H9 (cell line): ENCODE data around the gene ATXN3. TPM values are rescaled to one million over a fixed set of nuclear protein-coding genes. Genes with fewer than 3 reads are reported as not detected.

Experiments used
- DNase-seq: peaks from one replicate; pipeline ENCODE4 v3.0.0-alpha.2; 2017
- H2AFZ ChIP-seq: one replicate; pipeline ENCODE4 v1.6.1; 2013; ENCODE audit warnings: mild to moderate bottlenecking, low read length, control low read depth, moderate library complexity
- H2AK5ac ChIP-seq: 2 replicates; pipeline ENCODE4 v1.6.1; 2013; ENCODE audit warnings: low read length, control low read depth, mixed read lengths; ENCODE audit not compliant: insufficient read length
- H2BK120ac ChIP-seq: one replicate; pipeline ENCODE4 v1.6.1; 2013; ENCODE audit warnings: low read depth, mild to moderate bottlenecking, low read length, control low read depth, inconsistent platforms; ENCODE audit not compliant: poor library complexity, severe bottlenecking
- H2BK12ac ChIP-seq: 2 replicates; pipeline ENCODE4 v1.6.1; 2013; ENCODE audit warnings: low read length, control low read depth, mixed read lengths, low read depth; ENCODE audit not compliant: insufficient read length
- H2BK15ac ChIP-seq: 2 replicates; pipeline ENCODE4 v1.6.1; 2013; ENCODE audit warnings: low read depth, low read length, control low read depth
- H2BK20ac ChIP-seq: one replicate; pipeline ENCODE4 v1.6.1; 2013; ENCODE audit warnings: low read depth, mild to moderate bottlenecking, low read length, control low read depth, inconsistent platforms; ENCODE audit not compliant: poor library complexity, severe bottlenecking
- H2BK5ac ChIP-seq: 2 replicates; pipeline ENCODE4 v1.6.1; 2013; ENCODE audit warnings: low read length, control low read depth, mixed read lengths; ENCODE audit not compliant: insufficient read length
- H3K14ac ChIP-seq: 2 replicates; pipeline ENCODE4 v1.6.1; 2013; ENCODE audit warnings: low read length, control low read depth; ENCODE audit not compliant: insufficient read depth
- H3K18ac ChIP-seq: 2 replicates; pipeline ENCODE4 v1.6.1; 2013; ENCODE audit warnings: low read depth, mild to moderate bottlenecking, mixed read lengths, low read length, control low read depth; ENCODE audit not compliant: insufficient read length
- H3K23ac ChIP-seq: 2 replicates; pipeline ENCODE4 v1.6.1; 2013; ENCODE audit warnings: low read length, control low read depth, mixed read lengths, low read depth; ENCODE audit not compliant: insufficient read length
- H3K23me2 ChIP-seq: 2 replicates; pipeline ENCODE4 v1.6.1; 2013; ENCODE audit warnings: low read depth, mild to moderate bottlenecking, mixed read lengths, low read length, control low read depth; ENCODE audit not compliant: insufficient read length, poor library complexity, severe bottlenecking
- H3K27ac ChIP-seq: 2 replicates; pipeline ENCODE4 v1.5.1; 2013; ENCODE audit warnings: low read length, control low read depth, mixed read lengths, low read depth; ENCODE audit not compliant: insufficient read length
- H3K27me3 ChIP-seq: 2 replicates; pipeline ENCODE4 v1.6.1; 2013; ENCODE audit warnings: low read length, control low read depth, inconsistent platforms; ENCODE audit not compliant: insufficient read depth
- H3K4ac ChIP-seq: 2 replicates; pipeline ENCODE4 v1.6.1; 2013; ENCODE audit warnings: low read depth, mild to moderate bottlenecking, control low read depth, inconsistent platforms, low read length, moderate library complexity
- H3K4me1 ChIP-seq: 2 replicates; pipeline ENCODE4 v1.6.1; 2013; ENCODE audit warnings: low read length, control low read depth, inconsistent platforms; ENCODE audit not compliant: insufficient read depth
- H3K4me2 ChIP-seq: 2 replicates; pipeline ENCODE4 v1.6.1; 2013; ENCODE audit warnings: low read length, control low read depth, mixed read lengths; ENCODE audit not compliant: insufficient read length, insufficient read depth
- H3K56ac ChIP-seq: 2 replicates; pipeline ENCODE4 v1.6.1; 2013; ENCODE audit warnings: low read depth, mild to moderate bottlenecking, mixed read lengths, low read length, control low read depth; ENCODE audit not compliant: insufficient read length
- H3K79me1 ChIP-seq: 2 replicates; pipeline ENCODE4 v1.6.1; 2013; ENCODE audit warnings: low read depth, mild to moderate bottlenecking, moderate library complexity, low read length, control low read depth, inconsistent platforms; ENCODE audit not compliant: insufficient read depth, poor library complexity, severe bottlenecking
- H3K79me2 ChIP-seq: 2 replicates; pipeline ENCODE4 v1.6.1; 2013; ENCODE audit warnings: low read length, control low read depth, inconsistent platforms; ENCODE audit not compliant: insufficient read depth
- H3K9ac ChIP-seq: 2 replicates; pipeline ENCODE4 v1.6.1; 2013; ENCODE audit warnings: low read length, control low read depth, mixed read lengths; ENCODE audit not compliant: insufficient read length; ENCODE audit errors: extremely low read depth
- H3K9me3 ChIP-seq: one replicate; pipeline ENCODE4 v1.6.1; 2013; ENCODE audit warnings: low read depth, low read length, inconsistent platforms; ENCODE audit not compliant: control insufficient read depth
- H3T11ph ChIP-seq: one replicate; pipeline ENCODE4 v1.6.1; 2013; ENCODE audit warnings: mild to moderate bottlenecking, low read length, control low read depth, inconsistent platforms
- H4K20me1 ChIP-seq: one replicate; pipeline ENCODE4 v1.6.1; 2013; ENCODE audit not compliant: control insufficient read depth, insufficient read length, insufficient read depth
- H4K5ac ChIP-seq: 2 replicates; pipeline ENCODE4 v1.6.1; 2013; ENCODE audit warnings: low read depth, mild to moderate bottlenecking, mixed read lengths, low read length, control low read depth; ENCODE audit not compliant: insufficient read length
- H4K8ac ChIP-seq: replicated peaks from 2 replicates; pipeline ENCODE4 v1.6.1; 2013; ENCODE audit warnings: low read length, control low read depth, mixed read lengths, low read depth; ENCODE audit not compliant: insufficient read length
- H4K91ac ChIP-seq: 2 replicates; pipeline ENCODE4 v1.6.1; 2013; ENCODE audit warnings: low read depth, mild to moderate bottlenecking, moderate library complexity, mixed read lengths, low read length, control low read depth; ENCODE audit not compliant: insufficient read length
- H3K27ac Mint-ChIP-seq, 3 experiments: 2 replicates in 2 of 3; 3 replicates in 1 of 3; pipeline ENCODE4 v1.8.0; 2020 to 2021; ENCODE audit warnings: mixed read lengths in 3 of 3, mild to moderate bottlenecking in 1 of 3, moderate library complexity in 1 of 3
- H3K27me3 Mint-ChIP-seq: 2 replicates; pipeline ENCODE4 v1.8.0; 2021; ENCODE audit warnings: low read depth, mild to moderate bottlenecking, moderate library complexity, mixed read lengths
- H3K36me3 Mint-ChIP-seq, 3 experiments: 2 replicates in 2 of 3; 3 replicates in 1 of 3; pipeline ENCODE4 v1.8.0; 2020 to 2021; ENCODE audit warnings: low read depth in 3 of 3, mixed read lengths in 3 of 3; ENCODE audit not compliant: insufficient read depth in 1 of 3
- H3K4me1 Mint-ChIP-seq, 2 experiments: 2 replicates each; pipeline ENCODE4 v1.8.0; 2020; ENCODE audit warnings: mixed read lengths in 2 of 2
- H3K4me3 Mint-ChIP-seq, 2 experiments: 2 replicates in 1 of 2; 3 replicates in 1 of 2; pipeline ENCODE4 v1.8.0; 2020 to 2021; ENCODE audit warnings: mild to moderate bottlenecking in 2 of 2, mixed read lengths in 2 of 2, moderate library complexity in 1 of 2
- H3K9me3 Mint-ChIP-seq, 2 experiments: 2 replicates in 1 of 2; 3 replicates in 1 of 2; pipeline ENCODE4 v1.8.0; 2020; ENCODE audit warnings: mild to moderate bottlenecking in 2 of 2, mixed read lengths in 2 of 2, moderate library complexity in 1 of 2
- WGBS: extraction: QIAGEN DNeasy Blood & Tissue Kit; methylation state at CpG from one replicate; pipeline ENCODE4 v1.1.7; 2013; ENCODE audit warnings: missing lambda C conversion rate, low lambda C conversion rate, mixed read lengths; ENCODE audit not compliant: insufficient read length; ENCODE audit errors: extremely low coverage; 5-methylcytosine and 5-hydroxymethylcytosine counted together
- total RNA-seq: library from RNA; stranded (reverse); gene quantifications from 2 replicates; pipeline ENCODE4 v1.2.1, GENCODE V29; 2021
- TF ChIP-seq, protein P1 (sequence below): fragments of 200-600 bp; sonication (generic); conservative IDR thresholded peaks from 3 replicates; pipeline ENCODE4 v1.8.0; 2021; ENCODE audit warnings: antibody characterized with exemption, mild to moderate bottlenecking

Gene ATXN3
- total RNA-seq, 1 experiment from 2014 or later = 29.7 TPM

DNA sequence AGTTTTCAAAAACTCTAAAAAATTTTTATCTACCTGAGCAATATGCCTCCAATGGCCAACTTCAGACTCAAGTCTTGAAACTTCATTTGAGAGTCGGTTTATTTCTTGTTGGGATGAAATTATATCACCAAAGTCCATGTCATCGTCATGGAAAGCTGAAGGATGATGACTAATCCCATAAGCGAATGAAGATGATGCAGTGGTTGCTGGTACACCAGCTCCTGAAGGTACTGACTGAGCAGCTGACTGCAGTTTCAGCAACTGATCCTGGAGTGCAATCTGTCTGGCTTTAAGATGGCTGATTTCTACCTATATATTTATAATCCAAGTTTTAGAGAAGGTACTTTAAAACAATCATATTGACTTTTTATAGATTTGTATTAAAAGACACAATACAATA lies 84.9 kb downstream of the ATXN3 start:
- Histone ChIP-seq H3K4ac (no peak overlapping the region), H3K23me2 (no peaks in the 10 kb centered on the region), H3K4me2 (no peak overlapping the region), H3K14ac (no peak overlapping the region), H3K27me3 (no peaks in the 10 kb centered on the region), H4K20me1 (no peaks in the 10 kb centered on the region), H2AFZ (no peak overlapping the region), H3K23ac (no peak overlapping the region), H2BK5ac (no peak overlapping the region), H4K5ac (no peak overlapping the region), H2AK5ac (no peak overlapping the region), H4K8ac (no peak overlapping the region), H2BK20ac (no peak overlapping the region), H2BK12ac (no peak overlapping the region), H3K4me1 (no peaks in the 10 kb centered on the region), H3K18ac (no peak overlapping the region), H3T11ph (no peak overlapping the region), H3K9ac (no peak overlapping the region), H2BK120ac (no peak overlapping the region), H3K56ac (no peak overlapping the region), H3K27ac (no peak overlapping the region), H2BK15ac (no peak overlapping the region), H3K79me2 (no peaks in the 10 kb centered on the region), H3K79me1 (no peaks in the 10 kb centered on the region), H4K91ac (no peak overlapping the region), H3K9me3 (no peaks in the 10 kb centered on the region)
- no peak for DNase-seq
- TF ChIP-seq, protein P1, sequence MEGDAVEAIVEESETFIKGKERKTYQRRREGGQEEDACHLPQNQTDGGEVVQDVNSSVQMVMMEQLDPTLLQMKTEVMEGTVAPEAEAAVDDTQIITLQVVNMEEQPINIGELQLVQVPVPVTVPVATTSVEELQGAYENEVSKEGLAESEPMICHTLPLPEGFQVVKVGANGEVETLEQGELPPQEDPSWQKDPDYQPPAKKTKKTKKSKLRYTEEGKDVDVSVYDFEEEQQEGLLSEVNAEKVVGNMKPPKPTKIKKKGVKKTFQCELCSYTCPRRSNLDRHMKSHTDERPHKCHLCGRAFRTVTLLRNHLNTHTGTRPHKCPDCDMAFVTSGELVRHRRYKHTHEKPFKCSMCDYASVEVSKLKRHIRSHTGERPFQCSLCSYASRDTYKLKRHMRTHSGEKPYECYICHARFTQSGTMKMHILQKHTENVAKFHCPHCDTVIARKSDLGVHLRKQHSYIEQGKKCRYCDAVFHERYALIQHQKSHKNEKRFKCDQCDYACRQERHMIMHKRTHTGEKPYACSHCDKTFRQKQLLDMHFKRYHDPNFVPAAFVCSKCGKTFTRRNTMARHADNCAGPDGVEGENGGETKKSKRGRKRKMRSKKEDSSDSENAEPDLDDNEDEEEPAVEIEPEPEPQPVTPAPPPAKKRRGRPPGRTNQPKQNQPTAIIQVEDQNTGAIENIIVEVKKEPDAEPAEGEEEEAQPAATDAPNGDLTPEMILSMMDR = no peak
- H3K27ac Mint-ChIP-seq = no peak overlapping the region
- no peak overlapping the region for H3K4me3 Mint-ChIP-seq
- no peaks in the 10 kb centered on the region for H3K27me3 Mint-ChIP-seq
- peaks cover 0 to 19% (median under 1%) of the 10 kb centered on the region in 3 experiments; a peak in 6 of 7 replicates for H3K36me3 Mint-ChIP-seq
- no peaks in the 10 kb centered on the region; a peak in 1 of 4 replicates for H3K4me1 Mint-ChIP-seq
- H3K9me3 Mint-ChIP-seq = no peaks in the 10 kb centered on the region
- no CpG with 5 or more reads among the region's 3 CpGs for WGBS
